ENCODE measurements around the gene CD109. TPM values are rescaled to one million over a fixed set of nuclear protein-coding genes. Genes with fewer than 3 reads are reported as not detected.

Gene CD109
- total and polyA plus RNA-seq, 10 of the 15 experiments (the other 5 are each of a cell fraction or from before 2014, with no cell fraction given): 0.27 to 4.4 (median 2.1) TPM

- 39% methylated on average over 2 of the region's 2 CpGs for WGBS (ENCODE audit: insufficient coverage, insufficient replicate concordance, low lambda C conversion rate, missing lambda C conversion rate)
- intact Hi-C loops (cut with micrococcal nuclease; ENCODE audit: unreplicated experiment): no loop called here
- FAIRE-seq (no peak), ATAC-seq (no peak), DNase-seq (ENCODE audit: low read depth, low spot score) (no peak)
- Histone ChIP-seq H3K27me3 (replicated peaks in 1 of 2; ENCODE audit: control insufficient read depth in 2 of 2, insufficient read depth in 2 of 2, low read length in 1 of 2) (no peaks in the 10 kb centered on the region), H2AFZ (ENCODE audit: control insufficient read depth, low read depth, low read length) (no peak overlapping the region), H3K36me3 (ENCODE audit: control insufficient read depth in 2 of 2, insufficient read depth in 2 of 2, low read length in 1 of 2) (no peaks in the 10 kb centered on the region), H3K9ac (ENCODE audit: control insufficient read depth, insufficient read depth, low read length) (no peak overlapping the region), H4K20me1 (ENCODE audit: control insufficient read depth, insufficient read depth) (no peaks in the 10 kb centered on the region), H3K9me3 (replicated peaks; ENCODE audit: control insufficient read depth, insufficient read depth, low read length) (no peaks in the 10 kb centered on the region), H3K27ac (ENCODE audit: control insufficient read depth, insufficient read depth) (no peak overlapping the region), H3K4me3 (no peak overlapping the region), H3K79me2 (ENCODE audit: control insufficient read depth, insufficient read depth, low read length) (no peaks in the 10 kb centered on the region), H3K4me1 (ENCODE audit: control insufficient read depth, insufficient read depth, low read length) (no peaks in the 10 kb centered on the region), H3K4me2 (ENCODE audit: control insufficient read depth, insufficient read depth) (no peak overlapping the region)
- TF ChIP-seq ASH2L (IDR thresholded peaks at IDR 0.05; ENCODE audit: borderline replicate concordance, low read depth) (no peak), POLR2A (IDR thresholded peaks at IDR 0.05; ENCODE audit: low read depth, low read length) (no peak), ZNF24 (IDR thresholded peaks at IDR 0.05) (no peak), CHD1 (IDR thresholded peaks at IDR 0.05; ENCODE audit: low read depth, low read length) (no peak), KDM1A (IDR thresholded peaks at IDR 0.05; ENCODE audit: borderline replicate concordance) (no peak), SREBF1 (IDR thresholded peaks at IDR 0.05; ENCODE audit: low read length) (no peak), MTA2 (IDR thresholded peaks at IDR 0.05; ENCODE audit: low read depth) (no peak), TCF12 (IDR thresholded peaks at IDR 0.05; ENCODE audit: low read depth, low read length) (no peak), HDGF (IDR thresholded peaks at IDR 0.05) (no peak)
- in situ Hi-C loops (cut with MboI): no loop called here
- no TSS peak for BruUV-seq (replicated peaks)
- RAD21 ChIA-PET (ENCODE audit: unreplicated experiment): no interaction called here
- POLR2A ChIA-PET: interaction anchor here (0.6 kb wide), 1 partner anchor 11 kb away, joined by 5 read pairs; the partner anchor contains the start of gene SLC17A5
- SMC1A ChIA-PET (ENCODE audit: uncharacterized antibody, unreplicated experiment): no interaction called here
- CTCF ChIA-PET: interaction anchor here (1.6 to 2.2 kb wide), 2 partner anchors 12 to 69 kb away, joined by 5 to 11 read pairs; no protein-coding TSS in a partner anchor
Observed at GRCh38 chr6:73664701-73665100, 31.3 kb upstream of the CD109 start.

DNA sequence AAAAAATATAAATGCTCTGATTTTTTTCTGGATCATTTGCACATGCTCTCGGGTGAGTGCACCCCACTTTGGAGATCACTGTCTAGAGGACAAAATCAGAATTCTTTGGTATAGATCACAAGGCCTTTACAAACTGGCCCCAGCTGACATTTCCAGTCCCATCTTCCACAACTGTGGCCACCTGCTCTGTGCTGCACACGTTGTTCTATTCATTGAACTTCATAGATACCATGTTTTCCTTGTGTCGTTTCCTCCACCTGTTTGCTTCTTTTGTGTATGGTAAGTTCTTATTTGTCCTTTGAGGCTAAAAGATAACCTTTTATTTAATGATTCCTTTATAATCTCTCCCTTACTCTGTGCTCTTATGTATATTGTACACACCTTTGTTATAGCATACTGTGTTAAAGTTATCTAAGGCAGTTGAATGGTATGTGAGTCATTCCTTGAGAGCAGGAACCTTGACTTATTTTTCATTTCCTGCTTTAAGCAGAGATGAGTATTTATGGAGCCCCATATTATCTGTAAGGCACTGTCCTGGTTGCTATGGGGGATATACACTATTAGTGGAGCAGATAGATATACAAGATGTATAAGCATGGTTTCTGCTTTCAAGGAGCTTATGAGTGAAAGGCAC, 30.2 kb upstream of the CD109 start:
- Histone ChIP-seq H3K4me3 (no peak overlapping the region), H3K79me2 (ENCODE audit: control insufficient read depth, insufficient read depth, low read length) (no peaks in the 10 kb centered on the region), H3K36me3 (ENCODE audit: control insufficient read depth in 2 of 2, insufficient read depth in 2 of 2, low read length in 1 of 2) (no peaks in the 10 kb centered on the region), H3K27ac (ENCODE audit: control insufficient read depth, insufficient read depth) (no peak overlapping the region), H3K4me2 (ENCODE audit: control insufficient read depth, insufficient read depth) (no peak overlapping the region), H3K4me1 (ENCODE audit: control insufficient read depth, insufficient read depth, low read length) (no peaks in the 10 kb centered on the region), H2AFZ (ENCODE audit: control insufficient read depth, low read depth, low read length) (no peak overlapping the region), H3K9ac (ENCODE audit: control insufficient read depth, insufficient read depth, low read length) (no peak overlapping the region), H4K20me1 (ENCODE audit: control insufficient read depth, insufficient read depth) (no peaks in the 10 kb centered on the region), H3K9me3 (replicated peaks; ENCODE audit: control insufficient read depth, insufficient read depth, low read length) (no peaks in the 10 kb centered on the region), H3K27me3 (replicated peaks in 1 of 2; ENCODE audit: control insufficient read depth in 2 of 2, insufficient read depth in 2 of 2, low read length in 1 of 2) (no peaks in the 10 kb centered on the region)
- ChIA-PET SMC1A (ENCODE audit: uncharacterized antibody, unreplicated experiment) (interaction anchor here (0.9 kb wide), 1 partner anchor 11 kb away, joined by 3 read pairs; no protein-coding TSS in a partner anchor), RAD21 (ENCODE audit: unreplicated experiment) (no interaction called here), POLR2A (no interaction called here), CTCF (interaction anchor here (1.6 to 2.2 kb wide), 3 partner anchors 11 to 68 kb away, joined by 4 to 11 read pairs (median 5); partner anchors contain the start of gene SLC17A5)
- DNase-seq (ENCODE audit: low read depth, low spot score): no peak
- in situ Hi-C loops (cut with MboI): no loop called here
- intact Hi-C loops (cut with micrococcal nuclease; ENCODE audit: unreplicated experiment): no loop called here
- FAIRE-seq: no peak
- TF ChIP-seq ETV6 (conservative IDR thresholded peaks at IDR 0.05 in 1 of 2, IDR thresholded peaks at IDR 0.05 in 1 of 2; ENCODE audit: borderline replicate concordance in 1 of 2, low read depth in 1 of 2): peak in 1 of 2 experiments; percentile 33; a peak in 1 of 4 replicates
- TF ChIP-seq, protein P1, sequence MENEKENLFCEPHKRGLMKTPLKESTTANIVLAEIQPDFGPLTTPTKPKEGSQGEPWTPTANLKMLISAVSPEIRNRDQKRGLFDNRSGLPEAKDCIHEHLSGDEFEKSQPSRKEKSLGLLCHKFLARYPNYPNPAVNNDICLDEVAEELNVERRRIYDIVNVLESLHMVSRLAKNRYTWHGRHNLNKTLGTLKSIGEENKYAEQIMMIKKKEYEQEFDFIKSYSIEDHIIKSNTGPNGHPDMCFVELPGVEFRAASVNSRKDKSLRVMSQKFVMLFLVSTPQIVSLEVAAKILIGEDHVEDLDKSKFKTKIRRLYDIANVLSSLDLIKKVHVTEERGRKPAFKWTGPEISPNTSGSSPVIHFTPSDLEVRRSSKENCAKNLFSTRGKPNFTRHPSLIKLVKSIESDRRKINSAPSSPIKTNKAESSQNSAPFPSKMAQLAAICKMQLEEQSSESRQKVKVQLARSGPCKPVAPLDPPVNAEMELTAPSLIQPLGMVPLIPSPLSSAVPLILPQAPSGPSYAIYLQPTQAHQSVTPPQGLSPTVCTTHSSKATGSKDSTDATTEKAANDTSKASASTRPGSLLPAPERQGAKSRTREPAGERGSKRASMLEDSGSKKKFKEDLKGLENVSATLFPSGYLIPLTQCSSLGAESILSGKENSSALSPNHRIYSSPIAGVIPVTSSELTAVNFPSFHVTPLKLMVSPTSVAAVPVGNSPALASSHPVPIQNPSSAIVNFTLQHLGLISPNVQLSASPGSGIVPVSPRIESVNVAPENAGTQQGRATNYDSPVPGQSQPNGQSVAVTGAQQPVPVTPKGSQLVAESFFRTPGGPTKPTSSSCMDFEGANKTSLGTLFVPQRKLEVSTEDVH (IDR thresholded peaks at IDR 0.05; ENCODE audit: low read depth, partially characterized antibody): no peak
- no peak for TF ChIP-seq RCOR1 (conservative IDR thresholded peaks at IDR 0.05; ENCODE audit: low read depth, low read length)
- peak; percentile 63 for TF ChIP-seq JUNB (IDR thresholded peaks at IDR 0.05)
- 0 out of 2 replicates have a peak, but pooled peaks have one; percentile 23 for TF ChIP-seq FOXM1 (IDR thresholded peaks at IDR 0.05; ENCODE audit: low read depth, low read length)
- no peak for TF ChIP-seq TCF12 (IDR thresholded peaks at IDR 0.05; ENCODE audit: low read depth, low read length)
- peak; percentile 71 for ATAC-seq
- BruUV-seq (replicated peaks): no TSS peak
- 0% methylated on average over 3 of the region's 3 CpGs for WGBS (ENCODE audit: insufficient coverage, insufficient replicate concordance, low lambda C conversion rate, missing lambda C conversion rate)
